Right lung (tissue), 5 donors: ENCODE data around the gene NEMP2. TPM values are rescaled to one million over a fixed set of nuclear protein-coding genes. Genes with fewer than 3 reads are reported as not detected.
A peak's percentile ranks its signal among the peaks of the same experiment; 100 is the strongest.
"Not testable (repeated sequence)": the region's sequence is repeated elsewhere in the genome, so short reads cannot be mapped to it uniquely, and the experiment has no call there.

Source experiments
- DNase-seq, 2 donors: peaks; one replicate each; pipeline ENCODE4 v3.0.0-alpha.2; 2013
- polyA plus RNA-seq, 5 donors: library from polyadenylated mRNA; unstranded; fragments of 120-200 nt; gene quantifications; one replicate each; pipeline versions ENCODE4 v1.2.1 to v1.2.3, GENCODE V29; 2013; ENCODE audit warnings: inconsistent platforms in 1 of 5, low replicate concordance in 1 of 5; ENCODE audit not compliant: insufficient read length in 5 of 5, insufficient read depth in 1 of 5

The NEMP2 gene
- polyA plus RNA-seq, 5 donors = 7.8 to 22.7 (median 17.2) TPM

DNA sequence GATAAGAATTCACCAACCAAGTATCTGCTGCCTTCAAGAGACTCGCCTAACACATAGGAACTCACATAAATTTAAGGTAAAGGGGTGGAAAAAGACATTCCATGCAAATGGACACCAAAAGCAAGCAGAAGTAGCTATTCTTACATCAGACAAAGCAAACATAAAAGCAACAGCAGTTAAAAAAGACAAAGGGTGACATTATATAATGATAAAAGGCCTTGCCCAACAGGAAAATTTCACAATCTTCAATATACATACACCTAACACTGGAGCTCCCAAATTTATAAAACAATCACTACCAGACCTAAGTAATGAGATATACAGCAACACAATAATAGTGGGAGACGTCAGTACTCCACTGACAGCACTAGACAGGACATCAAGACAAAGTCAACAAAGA, 41.4 kb downstream of the NEMP2 start:
- no peak for DNase-seq

DNA sequence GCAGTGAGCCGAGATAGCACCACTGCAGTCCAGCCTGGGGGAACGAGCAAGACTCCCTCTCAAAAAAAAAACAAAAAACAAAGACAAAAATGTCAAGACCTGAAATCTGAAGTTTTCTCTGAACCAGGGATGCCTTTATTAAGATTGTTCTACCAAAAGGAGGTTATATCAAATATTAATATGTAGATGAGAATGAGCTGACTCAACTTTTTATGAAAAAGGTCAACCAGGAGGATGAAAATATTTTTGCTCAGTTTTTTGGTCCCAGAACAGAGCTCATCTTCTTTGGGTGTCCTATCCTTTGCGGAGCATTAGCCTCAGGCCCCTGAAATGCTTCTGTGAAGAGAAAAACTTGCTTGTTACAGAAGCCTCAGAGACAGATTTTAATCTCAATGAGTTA, 44.0 kb downstream of the NEMP2 start:
- no peak for DNase-seq

DNA sequence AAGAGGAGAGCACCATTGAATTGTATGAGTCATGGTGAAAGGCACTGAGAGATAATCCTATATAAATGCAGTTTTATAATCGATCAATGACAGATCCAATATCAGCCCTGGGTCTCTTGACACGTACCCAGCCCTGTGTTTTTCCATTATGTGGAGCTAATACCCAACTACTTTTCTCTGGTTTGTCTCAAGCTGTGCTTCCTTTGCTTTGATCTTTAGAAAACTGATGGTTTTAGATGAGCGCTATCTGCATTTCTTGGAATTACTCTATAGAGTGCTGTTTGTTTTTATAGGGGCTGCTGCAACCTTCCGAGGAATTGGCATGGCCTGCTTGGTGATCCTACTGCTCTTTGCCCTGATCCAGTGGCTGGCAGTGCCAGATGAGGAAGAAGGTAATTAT, 45.0 kb downstream of the NEMP2 start:
- DNase-seq = no peak

GRCh38 chr2:190488516-190489233, 45.8 kb downstream of the NEMP2 start:
- DNase-seq = no peak

DNA sequence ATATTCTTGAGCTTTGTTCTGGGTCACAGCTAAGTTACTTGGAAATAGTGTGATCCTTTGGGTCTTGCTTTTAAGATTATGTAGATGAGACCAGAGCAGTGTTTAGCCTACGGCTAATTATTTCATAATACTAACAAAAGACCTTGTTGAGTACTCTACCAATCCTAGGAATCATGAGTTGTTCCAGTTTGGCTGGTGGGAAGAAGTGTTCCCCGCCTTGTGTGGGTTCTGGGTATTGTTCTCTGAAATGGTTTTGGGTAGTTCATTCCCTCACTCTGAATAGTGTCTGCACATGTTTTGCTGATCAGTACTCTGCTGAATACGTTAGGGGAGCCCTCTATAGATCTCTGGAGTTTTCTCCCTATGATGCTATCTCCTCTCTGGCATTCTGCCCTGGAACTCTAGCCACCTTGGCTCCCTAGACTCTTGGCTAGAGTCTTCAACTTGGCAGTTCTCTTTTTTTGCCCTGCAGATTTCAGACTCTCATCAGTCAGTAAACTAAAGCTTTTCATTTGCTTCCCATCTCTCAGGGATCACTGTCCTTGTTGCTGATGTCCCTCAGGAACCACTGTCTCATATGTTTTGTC, 48.4 kb downstream of the NEMP2 start:
- DNase-seq = no peak

- DNase-seq = peak; percentile 69 to 83
Observed at GRCh38 chr2:190482451-190482850, 52.1 kb downstream of the NEMP2 start.

GRCh38 chr2:190481339-190481738, 53.2 kb downstream of the NEMP2 start:
- no peak for DNase-seq

DNA sequence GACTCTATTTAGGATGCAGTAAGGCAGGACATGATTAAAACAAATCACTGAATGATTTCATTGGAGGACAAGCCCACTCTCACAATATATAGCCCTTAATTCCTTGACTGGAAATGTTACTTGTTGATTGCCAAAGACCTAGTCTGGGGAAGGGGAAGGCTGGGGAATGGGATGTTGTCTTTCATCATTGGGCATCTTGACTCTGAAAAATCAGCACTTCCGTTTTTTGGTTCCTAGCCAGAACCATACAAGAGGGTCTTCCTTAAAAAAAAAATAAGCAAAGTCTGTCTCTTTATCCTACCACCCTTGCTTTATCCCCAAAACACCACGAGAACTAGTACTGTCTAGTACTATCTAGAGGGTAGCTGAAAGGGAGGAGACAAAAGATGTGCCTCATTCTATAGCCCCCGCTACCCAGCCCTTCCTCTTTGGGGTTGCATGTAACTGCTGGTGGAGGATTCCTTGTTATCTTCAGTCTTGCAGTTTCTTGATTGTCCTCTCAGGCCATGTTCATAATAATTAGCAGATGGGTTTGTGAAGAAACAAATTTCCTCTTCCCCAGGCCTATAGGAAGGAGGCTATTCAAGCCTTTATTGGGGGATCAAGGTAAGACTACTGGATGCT, 55.8 kb downstream of the NEMP2 start:
- DNase-seq = no peak

DNA sequence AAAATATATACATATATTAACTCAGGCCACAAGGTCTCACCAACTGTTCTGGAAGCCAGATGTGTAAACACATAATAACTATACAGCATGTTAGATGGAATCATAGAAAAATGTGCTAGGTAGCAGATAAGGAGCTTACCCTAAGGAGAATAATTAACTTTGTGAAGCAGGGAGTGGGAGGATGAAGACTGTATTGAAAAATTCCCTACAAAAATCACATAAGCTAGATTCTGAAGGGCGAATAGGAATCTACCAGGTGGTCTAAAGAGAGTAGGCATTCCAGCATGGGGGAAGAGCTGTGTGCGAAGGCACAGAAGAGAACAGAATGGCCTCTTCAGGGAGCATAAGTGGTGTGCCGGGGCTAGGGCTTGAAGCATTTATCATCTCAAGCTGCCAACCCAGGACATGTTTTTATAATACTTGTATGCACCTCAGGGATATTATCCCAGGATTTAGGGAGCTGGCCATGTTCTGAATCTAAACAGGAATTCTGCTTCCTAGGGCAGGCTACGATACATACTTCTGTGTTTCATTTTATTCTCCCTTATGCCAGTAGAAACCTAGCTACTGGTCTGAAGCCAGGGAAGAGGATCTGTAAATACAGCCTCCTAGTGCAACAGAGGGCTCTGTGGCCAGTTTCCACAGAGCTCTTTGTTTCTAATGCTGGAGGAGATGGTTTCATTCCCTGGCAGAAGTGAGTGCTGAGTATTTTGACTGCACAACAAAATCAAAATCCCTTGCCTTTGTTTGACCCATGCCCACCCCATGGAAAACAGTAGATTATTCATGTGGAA, 56.7 kb downstream of the NEMP2 start:
- no peak for DNase-seq

- DNase-seq = no peak
Observed at GRCh38 chr2:190470256-190470826, 64.2 kb downstream of the NEMP2 start.

- peak; percentile 48 to 52 for DNase-seq
Observed at GRCh38 chr2:190469771-190470170, 64.8 kb downstream of the NEMP2 start.

DNA sequence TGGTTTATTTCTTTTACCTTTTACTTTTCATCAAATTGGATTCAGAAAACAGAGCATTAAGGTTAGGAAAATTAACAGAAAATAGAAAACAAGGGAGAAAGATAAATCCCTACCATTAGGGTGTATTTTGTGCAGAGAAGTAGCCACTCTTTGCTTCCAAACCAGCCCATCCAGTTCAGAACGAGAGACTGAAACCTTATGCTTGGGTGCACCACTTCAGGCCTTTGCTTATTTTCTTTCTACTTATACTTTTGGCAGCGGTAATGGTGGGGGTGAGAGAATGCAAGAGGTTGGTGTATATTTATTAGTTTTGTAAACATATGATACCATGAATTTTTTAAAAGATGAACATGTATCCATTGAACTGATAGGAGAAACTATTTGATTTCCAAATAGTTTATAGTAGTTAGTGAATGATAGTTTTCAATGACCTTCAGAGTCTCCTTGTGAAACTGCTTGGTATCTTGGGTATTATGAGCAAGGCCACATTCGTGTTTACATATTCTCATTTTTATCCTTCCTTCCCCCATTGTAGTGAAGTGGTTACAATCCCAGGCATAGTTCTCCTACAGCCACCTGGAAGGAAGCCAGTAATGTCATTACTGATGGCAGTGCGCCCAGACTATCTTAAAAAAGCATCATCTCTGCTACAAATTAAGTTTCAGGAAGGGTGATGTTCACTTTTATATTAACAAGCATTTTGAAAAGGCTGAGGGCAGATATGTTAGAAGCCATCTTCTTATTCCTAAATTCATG, 65.5 kb downstream of the NEMP2 start:
- peak; percentile 91 to 94 for DNase-seq

DNA sequence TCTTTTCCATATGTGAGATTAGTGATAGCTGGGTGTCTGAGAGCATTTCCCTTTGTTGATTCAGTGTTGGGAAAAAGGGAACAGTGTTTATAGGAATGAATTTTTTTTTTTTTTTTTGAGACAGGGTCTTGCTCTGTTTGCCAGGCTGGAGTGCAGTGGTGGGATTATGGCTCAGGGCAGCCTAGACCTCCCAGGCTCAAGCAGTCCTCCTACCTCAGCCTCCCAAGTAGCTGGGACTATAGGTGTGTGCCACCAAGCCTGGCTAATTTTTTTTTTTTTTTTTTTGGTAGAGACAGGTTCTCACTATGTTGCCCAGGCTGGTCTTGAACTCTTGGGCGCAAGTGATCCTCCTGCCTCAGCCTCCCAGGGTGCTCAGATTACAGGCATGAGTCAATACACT, 66.2 kb downstream of the NEMP2 start:
- not testable (repeated sequence) for DNase-seq

- peak; percentile 56 to 65 for DNase-seq
Observed at GRCh38 chr2:190467575-190468083, 66.9 kb downstream of the NEMP2 start.

DNA sequence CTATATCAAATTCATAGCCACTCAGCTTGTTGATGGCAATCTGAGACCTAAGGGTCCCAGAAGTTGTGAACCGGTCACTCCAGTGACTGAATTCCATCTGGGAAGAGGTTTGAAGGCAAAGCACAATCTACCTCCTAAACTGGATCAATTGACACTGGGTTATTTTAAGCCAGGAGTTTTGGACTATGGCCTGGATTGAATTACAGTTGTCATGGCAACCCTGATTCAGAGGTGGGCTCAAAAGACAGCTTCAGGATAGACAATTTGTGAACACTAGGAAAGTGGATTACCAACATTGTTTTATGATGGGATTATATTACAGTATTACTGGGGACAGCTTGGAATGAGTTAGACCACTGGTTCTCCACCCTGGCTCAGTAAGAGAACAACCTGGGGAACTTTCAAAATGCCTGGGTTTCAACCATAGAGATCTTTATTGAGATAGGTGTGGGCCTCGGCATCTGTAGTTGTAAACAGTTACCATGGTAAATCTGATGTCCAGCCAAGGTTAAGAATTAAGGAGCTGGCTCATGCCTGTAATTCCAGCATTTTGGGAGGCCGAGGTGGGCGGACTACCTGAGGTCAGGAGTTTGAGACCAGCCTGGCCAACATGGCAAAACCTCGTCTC, 67.6 kb downstream of the NEMP2 start:
- no peak for DNase-seq

- no peak for DNase-seq
Observed at GRCh38 chr2:190465060-190465459, 69.5 kb downstream of the NEMP2 start.

DNA sequence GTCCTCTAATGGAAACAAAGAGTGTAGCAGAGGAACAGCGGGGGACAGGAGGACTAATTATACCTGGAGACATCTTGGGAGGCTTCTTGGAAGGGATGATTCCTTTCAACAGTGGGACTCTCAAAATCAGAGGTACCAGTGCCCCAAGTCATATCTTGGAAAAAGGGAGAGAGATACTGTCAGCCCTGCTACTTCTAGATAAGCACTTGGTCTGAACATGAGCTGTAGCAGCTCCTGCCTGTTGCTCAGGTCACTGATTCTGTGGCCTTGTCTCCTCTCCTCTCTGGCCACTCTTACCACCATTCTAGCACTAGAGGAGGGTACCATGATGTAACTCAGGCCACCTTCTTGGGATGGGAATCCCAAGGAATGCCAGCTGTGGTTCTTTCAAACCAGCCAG, 71.9 kb downstream of the NEMP2 start:
- DNase-seq = no peak

GRCh38 chr2:190462181-190462580, 72.3 kb downstream of the NEMP2 start:
- DNase-seq = no peak

DNA sequence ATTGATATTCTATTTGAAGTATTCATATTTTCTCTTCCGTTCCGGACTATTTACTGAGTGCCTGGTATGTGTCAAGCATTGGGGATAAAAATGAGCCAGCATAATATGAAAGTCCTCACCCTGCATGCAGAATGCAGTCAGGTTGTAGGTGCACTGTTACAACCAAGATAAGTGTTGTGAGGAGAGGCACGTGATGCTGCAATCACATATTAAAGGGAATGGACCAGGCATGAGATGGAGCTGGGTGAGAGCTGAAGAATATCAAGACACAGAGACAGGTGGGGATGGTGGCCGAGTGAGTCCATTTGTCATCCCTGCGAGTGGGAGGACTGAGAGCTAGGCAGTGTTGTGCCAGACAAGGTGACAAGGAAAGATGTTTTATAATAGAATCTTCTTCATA, 74.0 kb downstream of the NEMP2 start:
- DNase-seq = no peak

- no peak for DNase-seq
Observed at GRCh38 chr2:190459881-190460280, 74.6 kb downstream of the NEMP2 start.
